Measurements from ENCODE around the gene DBET. TPM values are rescaled to one million over a fixed set of nuclear protein-coding genes. Genes with fewer than 3 reads are reported as not detected.
"Not testable (repeated sequence)": the region's sequence is repeated elsewhere in the genome, so short reads cannot be mapped to it uniquely, and the experiment has no call there.

The DBET gene
- total RNA-seq, 3 donors from 2014 or later (not counting 1 experiment from before 2014, with no cell fraction given), result not detected

GRCh38 chr4:190064805-190065204 is 503 bp downstream of the DBET start:
- not testable (repeated sequence) for ATAC-seq

DNA sequence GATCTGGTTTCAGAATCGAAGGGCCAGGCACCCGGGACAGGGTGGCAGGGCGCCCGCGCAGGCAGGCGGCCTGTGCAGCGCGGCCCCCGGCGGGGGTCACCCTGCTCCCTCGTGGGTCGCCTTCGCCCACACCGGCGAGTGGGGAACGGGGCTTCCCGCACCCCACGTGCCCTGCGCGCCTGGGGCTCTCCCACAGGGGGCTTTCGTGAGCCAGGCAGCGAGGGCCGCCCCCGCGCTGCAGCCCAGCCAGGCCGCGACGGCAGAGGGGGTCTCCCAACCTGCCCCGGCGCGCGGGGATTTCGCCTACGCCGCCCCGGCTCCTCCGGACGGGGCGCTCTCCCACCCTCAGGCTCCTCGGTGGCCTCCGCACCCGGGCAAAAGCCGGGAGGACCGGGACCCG is 4.0 kb downstream of the DBET start:
- intact Hi-C loops (cut with micrococcal nuclease); H3K27ac ChIP-seq (ENCODE audit: low read length); H3K4me3 ChIP-seq (ENCODE audit: low read length); H3K27me3 Mint-ChIP-seq (ENCODE audit: low read depth in 2 of 2); H3K4me1 Mint-ChIP-seq; H3K36me3 ChIP-seq (ENCODE audit: control insufficient read depth, insufficient read depth, low read length); H3K4me1 ChIP-seq (ENCODE audit: control insufficient read depth, insufficient read depth, low read length); H3K27ac Mint-ChIP-seq; H3K27me3 ChIP-seq (ENCODE audit: control insufficient read depth, insufficient read depth, low read length); H3K36me3 Mint-ChIP-seq; DNase-seq; H3K9me3 ChIP-seq (ENCODE audit: control insufficient read depth, insufficient read depth, low read length); ATAC-seq; H3K9me3 Mint-ChIP-seq; H3K4me3 Mint-ChIP-seq: not testable (repeated sequence)
- 78% methylated on average over 39 of the region's 45 CpGs for WGBS (ENCODE audit: insufficient coverage)

More at GRCh38 chr4:190064805-190065204, 503 bp downstream of the DBET start:
- H3K27ac ChIP-seq (ENCODE audit: low read length); H3K36me3 ChIP-seq (ENCODE audit: control insufficient read depth, insufficient read depth, low read length); H3K4me1 ChIP-seq (ENCODE audit: control insufficient read depth, insufficient read depth, low read length); intact Hi-C loops (cut with micrococcal nuclease); DNase-seq; H3K4me1 Mint-ChIP-seq; H3K36me3 Mint-ChIP-seq; H3K27ac Mint-ChIP-seq; H3K4me3 Mint-ChIP-seq; H3K9me3 Mint-ChIP-seq; H3K27me3 ChIP-seq (ENCODE audit: control insufficient read depth, insufficient read depth, low read length); H3K27me3 Mint-ChIP-seq (ENCODE audit: low read depth in 2 of 2); H3K9me3 ChIP-seq (ENCODE audit: control insufficient read depth, insufficient read depth, low read length); H3K4me3 ChIP-seq (ENCODE audit: low read length): not testable (repeated sequence)
- WGBS (ENCODE audit: insufficient coverage), result 43% methylated on average over 2 of the region's 3 CpGs

DNA sequence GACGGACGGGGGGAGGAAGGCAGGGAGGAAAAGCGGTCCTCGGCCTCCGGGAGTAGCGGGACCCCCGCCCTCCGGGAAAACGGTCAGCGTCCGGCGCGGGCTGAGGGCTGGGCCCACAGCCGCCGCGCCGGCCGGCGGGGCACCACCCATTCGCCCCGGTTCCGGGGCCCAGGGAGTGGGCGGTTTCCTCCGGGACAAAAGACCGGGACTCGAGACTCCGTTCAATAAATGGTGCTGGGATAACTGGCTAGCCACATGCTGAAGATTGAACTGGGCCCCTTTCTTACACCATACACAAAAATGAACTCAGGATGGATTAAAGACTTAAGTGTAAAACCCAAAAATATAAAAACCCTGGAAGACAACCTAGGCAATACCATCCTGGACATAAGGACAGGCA is 28.8 kb downstream of the DBET start:
- H3K4me3 ChIP-seq (ENCODE audit: low read length); H3K9me3 Mint-ChIP-seq; H3K27ac ChIP-seq (ENCODE audit: low read length); H3K9me3 ChIP-seq (ENCODE audit: control insufficient read depth, insufficient read depth, low read length); H3K4me1 Mint-ChIP-seq; H3K36me3 Mint-ChIP-seq; ATAC-seq; intact Hi-C loops (cut with micrococcal nuclease); DNase-seq; H3K4me3 Mint-ChIP-seq; H3K27ac Mint-ChIP-seq; H3K36me3 ChIP-seq (ENCODE audit: control insufficient read depth, insufficient read depth, low read length); H3K4me1 ChIP-seq (ENCODE audit: control insufficient read depth, insufficient read depth, low read length); H3K27me3 ChIP-seq (ENCODE audit: control insufficient read depth, insufficient read depth, low read length); H3K27me3 Mint-ChIP-seq (ENCODE audit: low read depth in 2 of 2): not testable (repeated sequence)
- WGBS (ENCODE audit: insufficient coverage), result no CpG with 5 or more reads among the region's 27 CpGs

GRCh38 chr4:190094031-190094430 is 29.7 kb downstream of the DBET start:
- H3K4me1 ChIP-seq (ENCODE audit: control insufficient read depth, insufficient read depth, low read length); H3K27me3 ChIP-seq (ENCODE audit: control insufficient read depth, insufficient read depth, low read length); H3K9me3 Mint-ChIP-seq; H3K36me3 ChIP-seq (ENCODE audit: control insufficient read depth, insufficient read depth, low read length); H3K27ac Mint-ChIP-seq; H3K4me3 ChIP-seq (ENCODE audit: low read length); H3K27ac ChIP-seq (ENCODE audit: low read length); H3K4me1 Mint-ChIP-seq; H3K36me3 Mint-ChIP-seq; H3K27me3 Mint-ChIP-seq (ENCODE audit: low read depth in 2 of 2); DNase-seq; H3K4me3 Mint-ChIP-seq; ATAC-seq; H3K9me3 ChIP-seq (ENCODE audit: control insufficient read depth, insufficient read depth, low read length); intact Hi-C loops (cut with micrococcal nuclease): not testable (repeated sequence)
- WGBS (ENCODE audit: insufficient coverage), result no CpG with 5 or more reads among the region's 1 CpG

DNA sequence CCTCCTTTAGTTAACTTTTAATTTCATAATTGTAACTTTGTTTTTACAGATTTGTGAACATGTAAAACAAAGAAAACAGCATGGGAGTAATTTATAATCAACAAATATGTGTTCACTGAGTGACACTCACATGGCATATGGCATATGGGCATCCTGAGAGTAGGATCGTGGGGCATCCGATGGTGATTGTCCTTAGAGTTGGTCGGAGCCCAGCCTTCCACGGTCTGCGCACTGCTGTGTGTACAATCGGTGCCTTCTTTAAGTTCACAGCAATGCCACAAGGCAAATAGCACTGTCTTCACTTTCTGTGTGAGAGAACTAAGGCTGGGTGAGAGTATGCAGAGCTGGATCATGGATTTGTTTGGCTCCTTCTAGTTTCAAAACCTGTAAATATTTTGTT is 31.0 kb downstream of the DBET start:
- H3K4me3 ChIP-seq (ENCODE audit: low read length); H3K27ac Mint-ChIP-seq; H3K27ac ChIP-seq (ENCODE audit: low read length); H3K4me1 ChIP-seq (ENCODE audit: control insufficient read depth, insufficient read depth, low read length); H3K4me3 Mint-ChIP-seq; H3K36me3 Mint-ChIP-seq; ATAC-seq; H3K27me3 ChIP-seq (ENCODE audit: control insufficient read depth, insufficient read depth, low read length); H3K9me3 Mint-ChIP-seq; intact Hi-C loops (cut with micrococcal nuclease); H3K36me3 ChIP-seq (ENCODE audit: control insufficient read depth, insufficient read depth, low read length); H3K9me3 ChIP-seq (ENCODE audit: control insufficient read depth, insufficient read depth, low read length); DNase-seq; H3K27me3 Mint-ChIP-seq (ENCODE audit: low read depth in 2 of 2); H3K4me1 Mint-ChIP-seq: not testable (repeated sequence)
- no CpG with 5 or more reads among the region's 6 CpGs for WGBS (ENCODE audit: insufficient coverage)

- H3K4me1 ChIP-seq (ENCODE audit: control insufficient read depth, insufficient read depth, low read length); H3K27me3 Mint-ChIP-seq (ENCODE audit: low read depth in 2 of 2); ATAC-seq; intact Hi-C loops (cut with micrococcal nuclease); H3K4me3 Mint-ChIP-seq; DNase-seq; H3K9me3 ChIP-seq (ENCODE audit: control insufficient read depth, insufficient read depth, low read length); H3K4me1 Mint-ChIP-seq; H3K4me3 ChIP-seq (ENCODE audit: low read length); H3K36me3 ChIP-seq (ENCODE audit: control insufficient read depth, insufficient read depth, low read length); H3K27ac ChIP-seq (ENCODE audit: low read length); H3K27ac Mint-ChIP-seq; H3K27me3 ChIP-seq (ENCODE audit: control insufficient read depth, insufficient read depth, low read length); H3K9me3 Mint-ChIP-seq; H3K36me3 Mint-ChIP-seq: not testable (repeated sequence)
- no CpG with 5 or more reads among the region's 2 CpGs for WGBS (ENCODE audit: insufficient coverage)
Observed at GRCh38 chr4:190099605-190100004, 35.3 kb downstream of the DBET start.

GRCh38 chr4:190101525-190101924 is 37.2 kb downstream of the DBET start:
- H3K9me3 Mint-ChIP-seq; H3K27me3 ChIP-seq (ENCODE audit: control insufficient read depth, insufficient read depth, low read length); H3K9me3 ChIP-seq (ENCODE audit: control insufficient read depth, insufficient read depth, low read length); H3K4me1 ChIP-seq (ENCODE audit: control insufficient read depth, insufficient read depth, low read length); H3K4me3 ChIP-seq (ENCODE audit: low read length); H3K36me3 Mint-ChIP-seq; ATAC-seq; H3K4me3 Mint-ChIP-seq; H3K27ac ChIP-seq (ENCODE audit: low read length); H3K27me3 Mint-ChIP-seq (ENCODE audit: low read depth in 2 of 2); H3K4me1 Mint-ChIP-seq; intact Hi-C loops (cut with micrococcal nuclease); H3K36me3 ChIP-seq (ENCODE audit: control insufficient read depth, insufficient read depth, low read length); DNase-seq; H3K27ac Mint-ChIP-seq: not testable (repeated sequence)
- WGBS (ENCODE audit: insufficient coverage), result no CpG with 5 or more reads among the region's 1 CpG

- H3K4me1 ChIP-seq (ENCODE audit: control insufficient read depth, insufficient read depth, low read length); H3K36me3 ChIP-seq (ENCODE audit: control insufficient read depth, insufficient read depth, low read length); H3K4me1 Mint-ChIP-seq; H3K27me3 ChIP-seq (ENCODE audit: control insufficient read depth, insufficient read depth, low read length); DNase-seq; H3K9me3 ChIP-seq (ENCODE audit: control insufficient read depth, insufficient read depth, low read length); H3K27ac Mint-ChIP-seq; H3K27me3 Mint-ChIP-seq (ENCODE audit: low read depth in 2 of 2); H3K9me3 Mint-ChIP-seq; H3K36me3 Mint-ChIP-seq; H3K4me3 ChIP-seq (ENCODE audit: low read length); intact Hi-C loops (cut with micrococcal nuclease); H3K27ac ChIP-seq (ENCODE audit: low read length); ATAC-seq; H3K4me3 Mint-ChIP-seq: not testable (repeated sequence)
- WGBS (ENCODE audit: insufficient coverage), result 62% methylated on average over 3 of the region's 3 CpGs
Observed at GRCh38 chr4:190106191-190106590, 41.9 kb downstream of the DBET start.
